ENCODE results near the gene BTBD16.

DNA sequence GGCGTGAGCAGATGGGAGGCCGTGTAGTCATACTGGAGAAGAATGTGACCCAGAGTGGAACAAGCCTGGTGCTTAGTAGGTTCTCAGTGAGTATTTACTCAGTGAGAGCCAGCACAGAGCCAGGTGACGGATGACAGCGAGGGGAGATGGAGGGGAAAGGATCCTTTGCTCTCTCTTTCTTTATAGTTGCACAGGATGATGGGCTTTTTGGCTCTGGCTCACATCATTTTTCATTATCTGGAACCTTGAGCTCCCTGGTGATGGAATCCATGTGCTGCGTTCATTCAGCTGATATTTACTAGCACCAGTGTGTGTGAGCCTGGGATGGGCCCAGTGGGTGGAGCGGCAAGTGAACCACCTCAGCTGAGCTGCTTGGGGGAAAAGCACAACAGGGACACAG is 17.2 kb downstream of the BTBD16 start:
- TF ChIP-seq, protein P1, sequence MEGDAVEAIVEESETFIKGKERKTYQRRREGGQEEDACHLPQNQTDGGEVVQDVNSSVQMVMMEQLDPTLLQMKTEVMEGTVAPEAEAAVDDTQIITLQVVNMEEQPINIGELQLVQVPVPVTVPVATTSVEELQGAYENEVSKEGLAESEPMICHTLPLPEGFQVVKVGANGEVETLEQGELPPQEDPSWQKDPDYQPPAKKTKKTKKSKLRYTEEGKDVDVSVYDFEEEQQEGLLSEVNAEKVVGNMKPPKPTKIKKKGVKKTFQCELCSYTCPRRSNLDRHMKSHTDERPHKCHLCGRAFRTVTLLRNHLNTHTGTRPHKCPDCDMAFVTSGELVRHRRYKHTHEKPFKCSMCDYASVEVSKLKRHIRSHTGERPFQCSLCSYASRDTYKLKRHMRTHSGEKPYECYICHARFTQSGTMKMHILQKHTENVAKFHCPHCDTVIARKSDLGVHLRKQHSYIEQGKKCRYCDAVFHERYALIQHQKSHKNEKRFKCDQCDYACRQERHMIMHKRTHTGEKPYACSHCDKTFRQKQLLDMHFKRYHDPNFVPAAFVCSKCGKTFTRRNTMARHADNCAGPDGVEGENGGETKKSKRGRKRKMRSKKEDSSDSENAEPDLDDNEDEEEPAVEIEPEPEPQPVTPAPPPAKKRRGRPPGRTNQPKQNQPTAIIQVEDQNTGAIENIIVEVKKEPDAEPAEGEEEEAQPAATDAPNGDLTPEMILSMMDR (IDR thresholded peaks at IDR 0.05): no peak
- TF ChIP-seq, protein P2, sequence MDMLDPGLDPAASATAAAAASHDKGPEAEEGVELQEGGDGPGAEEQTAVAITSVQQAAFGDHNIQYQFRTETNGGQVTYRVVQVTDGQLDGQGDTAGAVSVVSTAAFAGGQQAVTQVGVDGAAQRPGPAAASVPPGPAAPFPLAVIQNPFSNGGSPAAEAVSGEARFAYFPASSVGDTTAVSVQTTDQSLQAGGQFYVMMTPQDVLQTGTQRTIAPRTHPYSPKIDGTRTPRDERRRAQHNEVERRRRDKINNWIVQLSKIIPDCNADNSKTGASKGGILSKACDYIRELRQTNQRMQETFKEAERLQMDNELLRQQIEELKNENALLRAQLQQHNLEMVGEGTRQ (CRISPR knock-in tag; IDR thresholded peaks at IDR 0.05): no peak
- no peak for TF ChIP-seq ETV6 (CRISPR knock-in tag; IDR thresholded peaks at IDR 0.05)
